Measurements from ENCODE around the gene NPLOC4.
A peak's percentile ranks its signal among the peaks of the same experiment; 100 is the strongest.
"Not testable (repeated sequence)": the region's sequence is repeated elsewhere in the genome, so short reads cannot be mapped to it uniquely, and the experiment has no call there.

The NPLOC4 gene

DNA sequence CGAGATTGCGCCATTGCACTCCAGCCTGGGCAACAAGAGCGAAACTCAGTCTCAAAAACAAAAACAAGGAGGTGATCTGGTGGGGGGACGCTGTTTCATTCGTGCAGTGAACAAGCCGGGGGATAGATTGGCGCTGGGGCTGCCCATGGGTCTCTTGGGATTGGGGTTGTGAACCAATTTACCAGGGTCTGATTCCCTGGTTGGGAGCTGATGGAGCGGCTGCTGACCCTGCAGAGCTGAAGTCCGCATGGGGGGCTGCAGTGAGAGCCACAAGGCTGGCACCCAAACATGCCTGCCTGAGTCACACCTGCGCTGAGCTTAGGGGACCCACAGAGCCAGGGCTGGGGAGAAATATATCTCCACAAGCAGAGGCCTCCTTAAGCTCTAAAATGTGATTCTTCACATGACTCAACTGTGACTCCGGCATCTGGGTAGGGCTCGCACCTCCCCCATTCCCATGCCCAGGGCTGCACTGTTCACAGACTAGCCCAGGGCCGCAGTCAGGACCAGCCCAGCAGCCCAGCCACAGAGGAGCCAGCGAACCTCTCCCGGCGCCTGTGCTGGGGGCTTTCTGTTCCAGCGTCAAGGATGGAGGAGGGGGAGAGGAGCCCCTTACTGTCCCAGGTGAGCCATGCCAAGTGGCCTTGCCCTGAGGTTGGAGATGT lies 5.0 kb upstream of the NPLOC4 start:
- H3K4me3 ChIP-seq (ENCODE audit: low read length): no peak overlapping the region
- DNase-seq (ENCODE audit: low read depth, low spot score): no peak

- H3K4me3 ChIP-seq (ENCODE audit: low read length): no peak overlapping the region
Measured at GRCh38 chr17:81640011-81640410, 3.1 kb upstream of the NPLOC4 start.

GRCh38 chr17:81638683-81639082 lies 1.8 kb upstream of the NPLOC4 start:
- H3K4me3 ChIP-seq (ENCODE audit: low read length): no peak overlapping the region
- no peak for DNase-seq (ENCODE audit: low read depth, low spot score)

More at GRCh38 chr17:81640011-81640410, 3.1 kb upstream of the NPLOC4 start:
- DNase-seq (ENCODE audit: low read depth, low spot score): no peak

DNA sequence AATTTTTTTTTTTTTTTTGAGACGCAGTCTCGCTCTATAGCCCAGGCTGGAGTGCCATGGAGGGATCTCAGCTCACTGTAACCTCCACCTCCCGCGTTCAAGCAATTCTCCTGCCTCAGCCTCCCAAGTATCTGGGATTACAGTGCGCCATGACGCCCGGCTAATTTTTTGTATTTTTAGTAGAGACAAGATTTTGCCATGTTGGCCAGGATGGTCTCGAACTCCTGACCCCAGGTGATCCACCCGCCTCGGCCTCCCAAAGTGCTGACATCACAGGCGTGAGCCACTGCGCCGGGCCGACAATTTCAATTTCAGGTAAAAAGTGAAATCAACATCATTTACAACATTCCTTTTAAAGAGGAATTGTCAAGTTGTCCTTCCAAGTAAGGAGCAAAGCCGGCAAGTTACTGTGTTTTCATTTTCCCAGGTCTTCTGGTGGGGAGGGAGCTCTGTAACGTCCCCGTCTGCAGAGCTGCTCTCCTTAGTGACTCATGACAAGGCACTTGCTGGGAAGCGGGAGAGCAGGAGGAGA lies 873 bp downstream of the NPLOC4 start:
- no peak for DNase-seq (ENCODE audit: low read depth, low spot score)
- peak overlapping the region; percentile 97 for H3K4me3 ChIP-seq (ENCODE audit: low read length)

- peak overlapping the region; percentile 97 for H3K4me3 ChIP-seq (ENCODE audit: low read length)
- no peak for DNase-seq (ENCODE audit: low read depth, low spot score)
Measured at GRCh38 chr17:81635431-81635830, 1.5 kb downstream of the NPLOC4 start.

GRCh38 chr17:81631482-81631881 lies 5.4 kb downstream of the NPLOC4 start:
- H3K4me3 ChIP-seq (ENCODE audit: low read length): no peak overlapping the region
- DNase-seq (ENCODE audit: low read depth, low spot score): no peak

- no peak for DNase-seq (ENCODE audit: low read depth, low spot score)
- H3K4me3 ChIP-seq (ENCODE audit: low read length): no peak overlapping the region
Measured at GRCh38 chr17:81630274-81630673, 6.6 kb downstream of the NPLOC4 start.

DNA sequence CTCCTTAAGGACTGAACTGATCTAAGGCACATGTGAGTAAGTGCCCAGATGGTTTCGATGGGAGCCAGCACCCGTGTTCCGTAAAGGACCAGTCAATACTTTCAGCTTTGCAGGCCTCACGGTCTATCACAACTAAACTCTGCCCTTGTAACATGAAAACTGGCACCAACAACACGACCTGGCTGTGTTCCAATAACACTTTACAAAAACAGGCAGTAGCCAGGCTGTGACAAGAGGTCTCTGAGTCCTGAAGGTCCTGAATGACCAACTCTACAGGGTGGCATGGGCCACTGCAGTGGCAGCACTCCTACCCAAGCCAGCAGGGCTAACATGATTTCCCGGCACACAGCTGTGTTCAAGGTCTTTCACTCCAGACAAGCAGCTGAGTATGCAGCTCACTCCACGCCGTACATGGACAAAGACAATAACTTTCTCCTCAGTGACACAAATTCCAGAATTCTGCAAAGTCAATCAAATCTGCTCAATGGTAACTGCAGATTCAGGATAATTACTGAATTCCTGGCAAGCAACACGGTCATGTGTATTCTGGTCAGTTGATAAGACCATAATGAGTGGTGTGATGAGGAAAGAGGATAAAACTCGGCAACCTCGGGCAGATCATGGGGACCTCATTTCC lies 15.3 kb downstream of the NPLOC4 start:
- no peak overlapping the region for H3K4me3 ChIP-seq (ENCODE audit: low read length)
- no peak for DNase-seq (ENCODE audit: low read depth, low spot score)

DNA sequence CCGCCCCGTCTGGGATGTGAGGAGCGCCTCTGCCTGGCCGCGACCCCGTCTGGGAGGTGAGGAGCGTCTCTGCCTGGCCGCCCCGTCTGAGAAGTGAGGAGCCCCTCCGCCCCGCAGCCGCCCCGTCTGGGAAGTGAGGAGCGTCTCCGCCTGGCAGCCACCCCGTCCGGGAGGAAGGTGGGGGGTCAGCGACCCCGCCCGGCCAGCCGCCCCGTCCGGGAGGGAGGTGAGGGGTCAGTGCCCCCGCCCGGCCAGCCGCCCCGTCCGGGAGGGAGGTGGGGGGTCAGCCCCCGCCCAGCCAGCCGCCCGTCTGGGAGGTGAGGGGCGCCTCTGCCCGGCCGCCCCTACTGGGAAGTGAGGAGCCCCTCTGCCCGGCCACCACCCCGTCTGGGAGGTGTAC lies 18.6 kb downstream of the NPLOC4 start:
- H3K4me3 ChIP-seq (ENCODE audit: low read length); DNase-seq (ENCODE audit: low read depth, low spot score): not testable (repeated sequence)

DNA sequence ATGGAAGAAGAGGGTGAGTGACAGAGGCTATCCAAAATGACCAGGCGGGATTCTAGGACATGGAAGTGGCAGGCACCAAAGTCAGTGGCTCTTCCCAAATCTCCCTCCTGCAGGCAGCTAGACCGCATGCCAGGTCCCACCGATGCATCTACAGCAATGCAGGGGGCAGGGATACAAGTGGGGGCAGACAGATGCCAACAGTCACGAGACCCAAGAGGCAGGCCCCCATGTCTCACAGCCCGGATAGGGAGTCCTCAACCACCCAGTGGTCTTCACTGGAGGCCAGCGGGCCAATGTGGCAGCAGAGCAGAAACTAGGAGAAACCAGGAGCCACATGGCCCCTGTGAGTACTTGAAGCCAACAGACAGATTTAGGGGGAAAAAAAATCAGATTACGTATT lies 20.0 kb downstream of the NPLOC4 start:
- DNase-seq (ENCODE audit: low read depth, low spot score): no peak

GRCh38 chr17:81615401-81615930 lies 21.4 kb downstream of the NPLOC4 start:
- H3K4me3 ChIP-seq (ENCODE audit: low read length): no peak overlapping the region
- DNase-seq (ENCODE audit: low read depth, low spot score): no peak

More for the DNA sequence above, 20.0 kb downstream of the NPLOC4 start:
- H3K4me3 ChIP-seq (ENCODE audit: low read length): no peak overlapping the region

DNA sequence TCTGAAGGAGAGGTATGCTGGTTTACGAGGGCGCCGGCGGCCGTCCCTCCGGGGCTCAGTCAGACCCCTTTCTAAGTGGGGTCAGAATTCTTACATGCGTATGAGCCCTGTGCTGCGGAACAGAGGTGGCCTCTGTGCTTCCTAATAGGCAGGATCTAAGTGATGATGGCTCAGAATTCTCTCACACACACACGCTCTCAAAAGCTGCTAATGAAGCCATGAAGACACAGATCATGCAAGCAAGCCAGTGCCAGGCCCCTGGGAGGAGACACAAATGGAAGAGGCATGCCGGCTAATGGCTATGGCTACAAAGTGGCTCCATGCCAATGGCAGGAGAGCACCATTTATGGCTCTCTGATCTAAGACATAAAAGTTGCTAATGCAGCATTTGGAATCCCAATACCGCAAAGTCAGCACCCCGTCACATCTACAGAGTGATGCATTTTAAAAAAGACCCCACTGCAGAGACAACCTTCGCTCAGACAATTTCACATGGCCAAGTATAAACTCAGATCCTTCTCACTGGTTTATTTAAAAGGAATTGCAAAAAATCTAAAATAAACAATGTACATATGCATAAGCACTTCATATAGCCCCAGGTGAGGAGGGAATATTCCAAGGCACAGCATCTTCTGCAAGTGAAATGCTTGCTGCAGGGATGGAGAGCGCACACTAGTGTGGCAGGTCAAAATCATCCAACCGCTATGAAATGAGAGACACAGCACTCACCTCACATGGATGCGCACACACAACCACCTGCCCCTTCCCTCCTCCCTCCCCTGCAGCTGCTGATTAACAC lies 24.5 kb downstream of the NPLOC4 start:
- no peak for DNase-seq (ENCODE audit: low read depth, low spot score)
- H3K4me3 ChIP-seq (ENCODE audit: low read length): no peak overlapping the region

GRCh38 chr17:81609541-81610311 lies 27.2 kb downstream of the NPLOC4 start:
- no peak overlapping the region for H3K4me3 ChIP-seq (ENCODE audit: low read length)
- DNase-seq (ENCODE audit: low read depth, low spot score): no peak

- DNase-seq (ENCODE audit: low read depth, low spot score): no peak
- no peak overlapping the region for H3K4me3 ChIP-seq (ENCODE audit: low read length)
Measured at GRCh38 chr17:81608605-81609004, 28.3 kb downstream of the NPLOC4 start.

DNA sequence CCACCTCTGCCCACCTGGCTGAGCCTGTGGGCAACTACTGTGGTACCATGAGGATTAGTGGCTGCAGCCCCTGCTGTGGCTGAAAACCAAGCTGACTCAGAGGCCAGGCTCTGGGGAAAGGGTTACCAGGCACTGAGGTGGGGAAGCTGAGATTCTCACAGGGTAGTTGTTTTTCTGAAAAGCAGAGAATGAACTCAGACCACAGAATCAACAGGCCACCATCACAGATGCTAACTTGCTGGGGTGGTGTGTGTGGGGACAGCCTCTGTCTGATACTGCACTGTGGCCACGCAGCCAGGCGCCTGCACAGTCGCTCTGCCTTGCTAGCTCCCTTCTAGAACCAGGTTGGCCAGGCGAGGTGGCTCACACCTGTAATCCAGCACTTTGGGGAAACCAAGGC lies 28.8 kb downstream of the NPLOC4 start:
- DNase-seq (ENCODE audit: low read depth, low spot score): no peak
- no peak overlapping the region for H3K4me3 ChIP-seq (ENCODE audit: low read length)

- DNase-seq (ENCODE audit: low read depth, low spot score): no peak
Measured at GRCh38 chr17:81607431-81607830, 29.5 kb downstream of the NPLOC4 start.

GRCh38 chr17:81603846-81604610 lies 32.9 kb downstream of the NPLOC4 start:
- DNase-seq (ENCODE audit: low read depth, low spot score): no peak

More at GRCh38 chr17:81607431-81607830, 29.5 kb downstream of the NPLOC4 start:
- no peak overlapping the region for H3K4me3 ChIP-seq (ENCODE audit: low read length)

DNA sequence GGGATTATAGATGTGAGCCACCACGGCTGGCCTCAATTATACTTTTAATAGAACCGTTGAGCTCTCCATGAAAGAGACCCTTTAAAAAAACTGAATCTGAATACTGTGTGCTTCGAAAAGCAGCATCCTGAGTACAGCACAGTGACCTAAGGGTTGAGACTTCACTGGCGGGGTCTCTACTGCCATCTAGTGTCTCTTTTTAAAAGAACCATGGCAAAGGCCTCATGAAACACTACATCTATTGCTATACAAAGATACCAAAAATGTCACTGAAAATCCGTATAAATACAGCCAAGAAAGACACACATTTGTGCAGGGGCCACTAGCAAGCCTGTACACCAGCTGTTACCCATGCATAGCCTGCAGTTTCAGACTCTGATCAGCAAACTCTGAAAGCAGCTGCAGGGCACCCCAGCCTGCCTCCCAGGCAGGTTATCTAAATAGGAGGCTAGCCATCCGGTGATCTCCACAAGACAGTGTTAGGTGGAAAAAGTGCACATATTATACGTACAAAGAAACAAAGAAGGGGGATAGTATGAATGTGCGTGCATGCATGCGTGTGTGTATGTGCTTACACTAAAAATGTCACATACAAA lies 35.3 kb downstream of the NPLOC4 start:
- H3K4me3 ChIP-seq (ENCODE audit: low read length): no peak overlapping the region
- DNase-seq (ENCODE audit: low read depth, low spot score): peak; percentile 65

More at GRCh38 chr17:81603846-81604610, 32.9 kb downstream of the NPLOC4 start:
- H3K4me3 ChIP-seq (ENCODE audit: low read length): no peak overlapping the region

Measured in Jurkat, Clone E6-1 (cell line).